Ishikawa (cell line): ENCODE measurements around the gene FCHO1.

Source experiments
- FOXM1 ChIP-seq: IDR thresholded peaks from 2 replicates; pipeline ENCODE4 v1.6.1; 2012; ENCODE audit warnings: low read depth, borderline replicate concordance
- TAF1 ChIP-seq: IDR thresholded peaks from 2 replicates; pipeline ENCODE4 v1.6.1; 2012; ENCODE audit warnings: low read depth, mild to moderate bottlenecking

DNA sequence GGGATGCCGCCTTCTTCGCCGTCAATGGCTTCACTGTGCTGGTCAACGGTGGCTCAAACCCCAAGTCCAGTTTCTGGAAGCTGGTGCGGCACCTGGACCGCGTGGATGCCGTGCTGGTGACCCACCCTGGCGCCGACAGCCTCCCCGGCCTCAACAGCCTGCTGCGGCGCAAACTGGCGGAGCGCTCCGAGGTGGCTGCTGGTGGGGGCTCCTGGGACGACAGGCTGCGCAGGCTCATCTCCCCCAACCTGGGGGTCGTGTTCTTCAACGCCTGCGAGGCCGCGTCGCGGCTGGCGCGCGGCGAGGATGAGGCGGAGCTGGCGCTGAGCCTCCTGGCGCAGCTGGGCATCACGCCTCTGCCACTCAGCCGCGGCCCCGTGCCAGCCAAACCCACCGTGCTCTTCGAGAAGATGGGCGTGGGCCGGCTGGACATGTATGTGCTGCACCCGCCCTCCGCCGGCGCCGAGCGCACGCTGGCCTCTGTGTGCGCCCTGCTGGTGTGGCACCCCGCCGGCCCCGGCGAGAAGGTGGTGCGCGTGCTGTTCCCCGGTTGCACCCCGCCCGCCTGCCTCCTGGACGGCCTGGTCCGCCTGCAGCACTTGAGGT lies 25.0 kb upstream of the FCHO1 start:
- no peak for TF ChIP-seq FOXM1
- TF ChIP-seq TAF1, result no peak
